ENCODE results near the gene FAM120A.

DNA sequence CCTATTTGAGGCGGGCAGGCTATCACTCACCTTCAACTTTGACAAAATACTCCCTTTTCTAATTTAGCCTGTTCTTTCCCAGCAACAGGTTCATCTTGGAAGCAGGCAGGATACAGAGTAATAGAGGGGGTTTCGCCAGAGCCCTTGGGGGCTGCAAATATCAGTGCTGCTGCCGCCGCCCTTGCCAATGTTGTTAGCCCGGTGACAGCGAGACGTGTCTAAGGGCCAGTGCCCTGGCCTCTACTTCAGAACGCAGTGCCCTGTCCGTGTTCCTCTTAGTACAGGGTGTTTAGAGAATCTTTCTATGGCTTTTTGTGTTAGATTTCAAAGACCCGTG is 1.2 kb downstream of the FAM120A start:
- TF ChIP-seq CTCF (IDR thresholded peaks at IDR 0.05) = no peak
- TF ChIP-seq POLR2AphosphoS5 (IDR thresholded peaks at IDR 0.05) = no peak
- no peak for TF ChIP-seq POLR2A (IDR thresholded peaks at IDR 0.05)

All from prostate gland (tissue), 2 donors.